Naive B cell (primary cell): Measurements from ENCODE around the gene HELQ. TPM values are rescaled to one million over a fixed set of nuclear protein-coding genes. Genes with fewer than 3 reads are reported as not detected.
"Not testable (repeated sequence)": the region's sequence is repeated elsewhere in the genome, so short reads cannot be mapped to it uniquely, and the experiment has no call there.

ENCODE experiments used
- ATAC-seq, 2 donors: fragments of 150-1000 bp; cut with Tn5 transposase; 2 replicates each; pipeline ENCODE4 v1.10.0; 2021; ENCODE audit warnings: low read depth in 2 of 2, mild to moderate bottlenecking in 2 of 2, moderate library complexity in 2 of 2
- DNase-seq: peaks from one replicate; pipeline ENCODE4 v3.0.0; 2022
- H3K27ac Mint-ChIP-seq, 6 donors: one replicate each; pipeline ENCODE4 v1.8.0; 2020 to 2022; ENCODE audit warnings: mild to moderate bottlenecking in 6 of 6, mixed read lengths in 6 of 6, moderate library complexity in 5 of 6, inconsistent platforms in 2 of 6
- H3K27me3 Mint-ChIP-seq, 3 donors: one replicate each; pipeline ENCODE4 v1.8.0; 2021 to 2022; ENCODE audit warnings: mixed read lengths in 3 of 3, mild to moderate bottlenecking in 1 of 3
- H3K36me3 Mint-ChIP-seq, 2 donors: one replicate each; pipeline ENCODE4 v1.8.0; 2020 to 2022; ENCODE audit warnings: mixed read lengths in 2 of 2, inconsistent platforms in 1 of 2, mild to moderate bottlenecking in 1 of 2
- H3K4me1 Mint-ChIP-seq, 3 donors: one replicate each; pipeline ENCODE4 v1.8.0; 2020 to 2022; ENCODE audit warnings: mixed read lengths in 3 of 3, inconsistent platforms in 1 of 3, mild to moderate bottlenecking in 1 of 3, moderate library complexity in 1 of 3
- H3K4me3 Mint-ChIP-seq, 8 donors: one replicate each; pipeline ENCODE4 v1.8.0; 2020 to 2022; ENCODE audit warnings: mild to moderate bottlenecking in 8 of 8, mixed read lengths in 8 of 8, moderate library complexity in 8 of 8, inconsistent platforms in 2 of 8
- H3K9me3 Mint-ChIP-seq, 7 donors: one replicate each; pipeline ENCODE4 v1.8.0; 2020 to 2022; ENCODE audit warnings: mixed read lengths in 7 of 7, mild to moderate bottlenecking in 5 of 7, inconsistent platforms in 2 of 7, moderate library complexity in 1 of 7
- polyA plus RNA-seq, 6 donors: library from polyadenylated mRNA; unstranded; fragments of 300-500 nt; fragmentation: Illumina TruSeq; gene quantifications; one replicate each; pipeline ENCODE4 v1.2.3, GENCODE V29; 2021; ENCODE audit warnings: low read depth in 6 of 6

HELQ gene
- 10 to 100 TPM; 31.6 to 41.1 (median 39.7) TPM for polyA plus RNA-seq

DNA sequence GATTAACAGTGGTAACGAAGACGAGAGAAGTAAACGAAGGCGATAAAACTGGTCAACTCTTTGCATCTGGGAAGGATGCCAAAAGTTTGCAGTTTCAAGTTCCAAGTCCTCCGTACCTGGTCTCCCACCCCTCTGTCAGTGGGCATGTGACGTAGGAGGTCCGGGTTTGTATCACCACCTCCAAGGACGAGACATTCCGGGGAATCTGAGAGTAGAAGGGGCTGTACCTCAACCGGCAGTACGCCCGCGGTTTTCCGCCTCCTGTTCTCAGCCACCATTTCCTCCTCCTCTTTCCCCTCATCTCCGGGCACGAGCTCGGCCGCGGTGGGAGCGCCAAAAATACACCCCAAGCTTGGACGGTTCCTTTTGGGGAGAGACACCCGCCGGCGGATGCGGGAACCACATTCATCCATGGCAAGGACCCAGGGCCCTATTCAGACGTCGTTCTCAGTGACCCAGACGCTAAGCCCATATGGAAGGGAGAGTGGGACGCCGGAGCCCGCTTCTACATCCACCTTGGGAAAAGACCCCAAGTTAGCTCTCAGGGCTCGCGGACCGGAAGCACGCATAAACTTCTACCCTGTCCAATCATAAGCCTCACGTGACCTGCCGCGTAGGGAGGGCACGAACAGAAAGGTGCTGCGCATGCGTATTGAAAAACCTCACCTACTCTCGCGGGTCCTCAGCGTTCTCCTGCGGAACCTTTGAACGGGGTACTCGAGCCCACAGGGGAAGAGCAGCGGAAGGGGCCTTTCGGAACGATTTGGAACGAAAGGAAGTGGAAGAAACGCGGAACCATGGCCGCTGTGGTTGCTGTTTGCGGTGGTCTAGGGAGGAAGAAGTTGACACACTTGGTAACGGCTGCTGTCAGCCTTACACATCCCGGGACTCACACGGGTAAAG, at the start of gene HELQ, which contains the start of gene MRPS18C:
HELQ (minus strand) TSS at position 543 of the 903 bp plus-strand sequence; CDS start at position 413, 130 bp downstream.
MRPS18C (plus strand) TSS at position 778 of the 903 bp plus-strand sequence; CDS start at position 798, 20 bp downstream.
- H3K4me1 Mint-ChIP-seq = peaks cover 14 to 59% (median 41%) of the 10 kb centered on the region in 3 donors
- H3K9me3 Mint-ChIP-seq = no peaks in the 10 kb centered on the region
- H3K36me3 Mint-ChIP-seq = peaks cover 8 to 15% of the 10 kb centered on the region in 2 donors
- peak within 1 kb of the TSS; percentile 97 to 100 (median 100) for H3K4me3 Mint-ChIP-seq
- H3K27me3 Mint-ChIP-seq = no peaks in the 10 kb centered on the region
- ATAC-seq (peak; percentile 88 to 89), DNase-seq (peak; percentile 97)
- peak within 1 kb of the TSS; percentile 99 to 100 (median 100) for H3K27ac Mint-ChIP-seq

GRCh38 chr4:83504996-83505395, 49.4 kb upstream of the HELQ start:
- peak overlapping the region in 1 of 6 donors; percentile 16 for H3K27ac Mint-ChIP-seq
- peaks cover 5 to 8% (median 6%) of the 10 kb centered on the region in 3 donors for H3K4me1 Mint-ChIP-seq
- DNase-seq = no peak
- H3K27me3 Mint-ChIP-seq = peaks cover 0 to 2% (median 0%) of the 10 kb centered on the region in 3 donors
- peaks cover 0 to 5% (median 0%) of the 10 kb centered on the region in 7 donors for H3K9me3 Mint-ChIP-seq
- ATAC-seq = no peak
- no peaks in the 10 kb centered on the region for H3K36me3 Mint-ChIP-seq
- no peak overlapping the region for H3K4me3 Mint-ChIP-seq

GRCh38 chr4:83504503-83504902, 48.9 kb upstream of the HELQ start:
- peaks cover 5 to 8% (median 6%) of the 10 kb centered on the region in 3 donors for H3K4me1 Mint-ChIP-seq
- no peaks in the 10 kb centered on the region for H3K36me3 Mint-ChIP-seq
- peaks cover 0 to 3% (median 0%) of the 10 kb centered on the region in 3 donors for H3K27me3 Mint-ChIP-seq
- ATAC-seq (no peak), DNase-seq (no peak)
- H3K27ac Mint-ChIP-seq = peak overlapping the region in 2 of 6 donors; percentile 54 to 65
- H3K4me3 Mint-ChIP-seq = peak overlapping the region in 1 of 8 donors; percentile 13
- peaks cover 0 to 5% (median 0%) of the 10 kb centered on the region in 7 donors for H3K9me3 Mint-ChIP-seq

- Mint-ChIP-seq H3K27ac (no peak overlapping the region), H3K9me3 (peaks cover 0 to under 1% (median 0%) of the 10 kb centered on the region in 7 donors), H3K4me1 (peaks cover 4 to 6% (median 5%) of the 10 kb centered on the region in 3 donors), H3K4me3 (no peak overlapping the region), H3K36me3 (no peaks in the 10 kb centered on the region), H3K27me3 (peaks cover 0 to 3% (median 0%) of the 10 kb centered on the region in 3 donors)
- ATAC-seq (no peak), DNase-seq (no peak)
Measured at GRCh38 chr4:83503974-83504373, 48.4 kb upstream of the HELQ start.

DNA sequence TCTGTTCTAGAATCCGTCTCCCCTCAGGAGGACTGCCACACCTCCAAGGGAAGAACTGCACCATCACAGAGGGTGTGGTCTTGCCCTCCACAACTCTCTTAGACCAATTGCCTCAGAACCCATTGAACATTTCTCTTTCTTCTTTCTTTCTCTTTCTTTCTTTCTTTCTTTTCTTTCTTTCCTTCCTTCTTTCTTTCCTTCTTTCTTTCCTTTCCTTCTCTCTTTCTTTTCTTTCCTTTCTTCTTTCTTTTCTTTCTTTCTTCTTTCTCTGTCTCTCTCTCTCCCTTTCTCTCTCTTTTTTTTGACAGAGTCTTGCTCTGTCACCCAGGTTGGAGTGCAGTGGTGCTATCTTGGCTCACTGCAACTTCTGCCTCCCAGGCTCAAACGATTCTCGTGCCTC, 46.0 kb upstream of the HELQ start:
- H3K27me3 Mint-ChIP-seq, H3K27ac Mint-ChIP-seq, H3K4me1 Mint-ChIP-seq, DNase-seq, ATAC-seq, H3K4me3 Mint-ChIP-seq, H3K9me3 Mint-ChIP-seq, H3K36me3 Mint-ChIP-seq: not testable (repeated sequence)

DNA sequence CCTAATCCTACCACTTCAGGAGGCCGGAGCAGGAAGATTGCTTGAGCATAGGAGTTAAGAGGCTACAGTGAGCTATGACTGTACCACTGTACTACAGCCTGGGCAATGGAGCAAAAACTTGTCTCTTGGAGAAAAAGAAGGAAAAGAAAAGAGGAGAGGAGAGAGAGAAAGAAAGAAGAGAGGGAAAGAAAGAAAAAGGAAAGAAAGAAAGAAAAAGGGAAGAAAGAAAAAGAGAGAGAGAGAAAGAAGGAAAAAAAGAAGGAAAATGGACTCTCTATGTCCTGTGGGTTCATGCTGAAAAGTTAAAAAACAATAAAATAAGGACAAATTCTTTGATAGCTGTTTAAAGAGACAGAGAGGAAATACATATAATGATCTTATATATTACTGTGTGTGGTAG, 42.6 kb upstream of the HELQ start:
- Mint-ChIP-seq H3K36me3 (no peaks in the 10 kb centered on the region), H3K4me3 (no peak overlapping the region), H3K27me3 (peaks cover 0 to 3% (median 0%) of the 10 kb centered on the region in 3 donors), H3K9me3 (no peaks in the 10 kb centered on the region), H3K27ac (peak overlapping the region in 1 of 6 donors; percentile 4), H3K4me1 (no peaks in the 10 kb centered on the region)
- DNase-seq = no peak
- no peak for ATAC-seq

- H3K4me3 Mint-ChIP-seq, H3K9me3 Mint-ChIP-seq, H3K27me3 Mint-ChIP-seq, DNase-seq, H3K36me3 Mint-ChIP-seq, ATAC-seq, H3K4me1 Mint-ChIP-seq, H3K27ac Mint-ChIP-seq: not testable (repeated sequence)
Measured at GRCh38 chr4:83496085-83496917, 40.7 kb upstream of the HELQ start.

DNA sequence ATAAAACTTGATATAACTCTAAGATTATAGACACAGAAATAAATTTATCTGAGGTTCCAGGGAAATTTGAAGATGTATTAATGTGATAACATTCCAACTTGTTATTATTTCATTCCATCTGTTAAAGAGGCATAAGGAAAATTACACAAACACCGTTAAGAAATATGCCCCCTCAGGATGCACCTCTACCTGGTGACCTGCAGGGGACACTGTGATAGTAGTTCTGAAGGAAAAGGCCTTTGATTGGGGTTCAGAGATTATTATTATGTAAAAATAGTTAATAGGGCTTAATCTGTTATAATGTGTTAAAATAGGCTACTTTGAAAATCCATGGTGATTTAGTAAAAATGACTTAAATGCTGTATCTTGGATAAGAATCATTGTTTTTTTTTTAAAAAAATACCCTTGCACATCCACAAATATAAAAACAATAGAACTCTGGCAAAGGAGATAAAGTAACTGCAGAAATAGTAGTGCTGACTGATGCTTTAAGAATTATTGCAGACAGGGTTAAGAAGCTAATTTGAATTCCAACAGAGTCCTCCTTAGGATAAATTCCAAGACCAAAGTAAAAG, 35.3 kb upstream of the HELQ start:
- Mint-ChIP-seq H3K27ac (no peak overlapping the region), H3K36me3 (no peaks in the 10 kb centered on the region), H3K4me3 (no peak overlapping the region)

GRCh38 chr4:83489711-83490326, 34.2 kb upstream of the HELQ start:
- no peak for ATAC-seq
- Mint-ChIP-seq H3K9me3 (no peaks in the 10 kb centered on the region), H3K27me3 (no peaks in the 10 kb centered on the region), H3K4me3 (no peak overlapping the region), H3K36me3 (no peaks in the 10 kb centered on the region), H3K4me1 (peaks cover 0 to 9% (median 5%) of the 10 kb centered on the region in 3 donors), H3K27ac (no peak overlapping the region)
- no peak for DNase-seq

More for the DNA sequence above, 35.3 kb upstream of the HELQ start:
- Mint-ChIP-seq H3K9me3 (no peaks in the 10 kb centered on the region), H3K4me1 (peaks cover 0 to 6% (median 5%) of the 10 kb centered on the region in 3 donors), H3K27me3 (no peaks in the 10 kb centered on the region)
- peak; percentile 50 to 61 for ATAC-seq
- DNase-seq = peak; percentile 14

DNA sequence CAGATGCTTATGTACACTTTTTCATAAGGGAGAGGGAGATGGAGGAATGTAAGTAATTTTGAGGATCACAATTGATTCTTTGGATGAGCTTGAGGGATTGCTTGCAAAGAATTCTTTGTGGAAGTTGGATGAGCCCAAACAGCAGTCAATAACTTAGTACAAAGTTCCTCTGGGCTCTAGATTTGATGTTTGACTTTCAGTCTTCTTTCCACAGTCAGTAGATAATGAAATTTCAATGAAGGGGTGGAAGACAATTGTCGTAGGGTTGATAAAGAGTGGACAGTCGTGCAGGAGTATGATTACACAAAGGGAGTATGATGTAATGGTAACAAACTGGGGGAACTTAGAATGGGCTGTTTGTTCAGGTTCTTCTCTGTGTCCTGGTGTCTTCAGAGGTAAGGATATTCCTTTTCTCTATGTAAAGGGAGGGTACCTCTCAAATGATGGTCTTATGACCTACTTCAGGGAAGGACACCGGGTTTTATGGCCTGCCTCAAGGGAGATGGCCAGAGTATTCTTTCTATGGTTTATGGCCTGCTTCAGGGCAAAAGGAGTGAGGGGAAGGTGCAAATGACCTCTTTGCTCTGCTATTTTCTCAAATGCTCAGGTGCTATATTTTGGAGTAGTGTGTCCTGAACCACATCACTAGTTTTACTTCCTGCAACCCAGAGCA, 31.0 kb upstream of the HELQ start:
- peak overlapping the region in 3 of 6 donors; percentile 69 to 81 (median 73) for H3K27ac Mint-ChIP-seq
- H3K36me3 Mint-ChIP-seq = no peaks in the 10 kb centered on the region
- H3K4me3 Mint-ChIP-seq = peak overlapping the region in 1 of 8 donors; percentile 58
- H3K4me1 Mint-ChIP-seq = peaks cover 16 to 21% (median 17%) of the 10 kb centered on the region in 3 donors
- ATAC-seq (no peak), DNase-seq (no peak)
- H3K9me3 Mint-ChIP-seq = no peaks in the 10 kb centered on the region
- no peaks in the 10 kb centered on the region for H3K27me3 Mint-ChIP-seq

GRCh38 chr4:83484500-83485461, 29.2 kb upstream of the HELQ start, which contains the start of gene ABRAXAS1:
Gene ABRAXAS1 (minus strand): TSS chr4:83485100. CDS start chr4:83485072, 28 bp downstream.
- no peaks in the 10 kb centered on the region for H3K9me3 Mint-ChIP-seq
- ATAC-seq (peak; percentile 88 to 91), DNase-seq (peak; percentile 95)
- H3K27me3 Mint-ChIP-seq = no peaks in the 10 kb centered on the region
- H3K4me3 Mint-ChIP-seq = peak within 1 kb of the TSS; percentile 96 to 99 (median 97)
- H3K36me3 Mint-ChIP-seq = no peaks in the 10 kb centered on the region
- peak within 1 kb of the TSS; percentile 75 to 99 (median 96) for H3K27ac Mint-ChIP-seq
- H3K4me1 Mint-ChIP-seq = peaks cover 16 to 23% (median 21%) of the 10 kb centered on the region in 3 donors
